HUES64 (cell line): Measurements from ENCODE around the gene CD37.
"Not testable (repeated sequence)": the region's sequence is repeated elsewhere in the genome, so short reads cannot be mapped to it uniquely, and the experiment has no call there.

Experiments used
- H3K27ac ChIP-seq: 2 replicates; pipeline ENCODE4 v1.7.0; 2013; ENCODE audit warnings: low read depth, low read length, inconsistent platforms
- H3K27me3 ChIP-seq: 2 replicates; pipeline ENCODE4 v1.6.1; 2013; ENCODE audit warnings: mild to moderate bottlenecking, low read length; ENCODE audit not compliant: insufficient read depth
- H3K36me3 ChIP-seq: 2 replicates; pipeline ENCODE4 v1.6.1; 2013; ENCODE audit warnings: mild to moderate bottlenecking, low read length; ENCODE audit not compliant: insufficient read depth
- H3K4me1 ChIP-seq: 2 replicates; pipeline ENCODE4 v1.6.1; 2013; ENCODE audit warnings: mild to moderate bottlenecking, low read length, moderate library complexity; ENCODE audit not compliant: insufficient read depth
- H3K4me3 ChIP-seq: 2 replicates; pipeline ENCODE4 v1.5.1; 2013; ENCODE audit warnings: mild to moderate bottlenecking, low read length, moderate library complexity
- H3K9ac ChIP-seq: 2 replicates; pipeline ENCODE4 v1.6.1; 2013; ENCODE audit warnings: mild to moderate bottlenecking, low read depth, low read length
- H3K9me3 ChIP-seq: 2 replicates; pipeline ENCODE4 v1.6.1; 2013; ENCODE audit warnings: low read depth, low read length; ENCODE audit not compliant: insufficient read depth
- WGBS: fragments of 150-250, 120-280 bp; methylation state at CpG from one replicate; pipeline ENCODE4 v1.1.7; 2013; ENCODE audit warnings: missing lambda C conversion rate; 5-methylcytosine and 5-hydroxymethylcytosine counted together

The CD37 gene

GRCh38 chr19:49331187-49331586 is 4.0 kb upstream of the CD37 start:
- not testable (repeated sequence) for H3K9me3 ChIP-seq, H3K36me3 ChIP-seq, H3K4me1 ChIP-seq, H3K4me3 ChIP-seq, H3K27ac ChIP-seq, H3K27me3 ChIP-seq, H3K9ac ChIP-seq
- WGBS: 90% methylated on average over 3 of the region's 4 CpGs

GRCh38 chr19:49331616-49332055 is 3.6 kb upstream of the CD37 start:
- H3K36me3 ChIP-seq: no peaks in the 10 kb centered on the region
- no peaks in the 10 kb centered on the region for H3K4me1 ChIP-seq
- WGBS: 75% methylated on average over 2 of the region's 2 CpGs
- no peak overlapping the region for H3K27ac ChIP-seq
- H3K9me3 ChIP-seq: no peaks in the 10 kb centered on the region
- no peak overlapping the region for H3K4me3 ChIP-seq
- H3K9ac ChIP-seq: no peak overlapping the region
- no peaks in the 10 kb centered on the region for H3K27me3 ChIP-seq

GRCh38 chr19:49332691-49333417 is 2.4 kb upstream of the CD37 start:
- H3K4me1 ChIP-seq, H3K27ac ChIP-seq, H3K36me3 ChIP-seq, H3K9me3 ChIP-seq, H3K9ac ChIP-seq, H3K27me3 ChIP-seq, H3K4me3 ChIP-seq: not testable (repeated sequence)
- 94% methylated on average over 12 of the region's 13 CpGs for WGBS

- peaks cover 11% of the 10 kb centered on the region for H3K27me3 ChIP-seq
- peaks cover 7% of the 10 kb centered on the region; the same call in 1 of the 2 replicates for H3K4me1 ChIP-seq
- no peak overlapping the region for H3K4me3 ChIP-seq
- WGBS: 73% methylated on average over 3 of the region's 3 CpGs
- H3K27ac ChIP-seq: no peak overlapping the region
- no peaks in the 10 kb centered on the region for H3K9me3 ChIP-seq
- H3K36me3 ChIP-seq: no peaks in the 10 kb centered on the region
- H3K9ac ChIP-seq: no peak overlapping the region
These were observed 1.8 kb upstream of the CD37 start for GRCh38 chr19:49333418-49333805.

- WGBS: 73% methylated on average over 8 of the region's 8 CpGs
- Histone ChIP-seq H3K27me3 (peaks cover 11% of the 10 kb centered on the region), H3K27ac (no peak overlapping the region), H3K36me3 (no peaks in the 10 kb centered on the region), H3K9ac (no peak overlapping the region), H3K9me3 (no peaks in the 10 kb centered on the region), H3K4me1 (peaks cover 8% of the 10 kb centered on the region; the same call in 1 of the 2 replicates), H3K4me3 (no peak overlapping the region)
These were observed 1.4 kb upstream of the CD37 start for GRCh38 chr19:49333811-49334288.

- Histone ChIP-seq H3K4me3 (no peak overlapping the region), H3K9me3 (no peaks in the 10 kb centered on the region), H3K36me3 (peaks cover 7% of the 10 kb centered on the region), H3K4me1 (peaks cover 14% of the 10 kb centered on the region), H3K27ac (no peak overlapping the region), H3K27me3 (peaks cover 11% of the 10 kb centered on the region), H3K9ac (no peak overlapping the region)
- 93% methylated on average over 13 of the region's 14 CpGs for WGBS
These were observed 727 bp downstream of the CD37 start for GRCh38 chr19:49335784-49336481.

GRCh38 chr19:49336482-49337266 is 1.5 kb downstream of the CD37 start:
- Histone ChIP-seq H3K9ac (no peak overlapping the region), H3K36me3 (peaks cover 14% of the 10 kb centered on the region)
- 88% methylated on average over 9 of the region's 10 CpGs for WGBS

GRCh38 chr19:49337267-49338022 is 2.2 kb downstream of the CD37 start:
- H3K4me1 ChIP-seq: peaks cover 14% of the 10 kb centered on the region
- no peak overlapping the region for H3K9ac ChIP-seq
- H3K27ac ChIP-seq: no peak overlapping the region
- WGBS: 46% methylated on average over 19 of the region's 19 CpGs
- peaks cover 11% of the 10 kb centered on the region for H3K27me3 ChIP-seq
- no peaks in the 10 kb centered on the region for H3K9me3 ChIP-seq
- H3K36me3 ChIP-seq: peaks cover 21% of the 10 kb centered on the region
- peak overlapping the region; percentile 39 for H3K4me3 ChIP-seq

More at GRCh38 chr19:49336482-49337266, 1.5 kb downstream of the CD37 start:
- no peak overlapping the region for H3K27ac ChIP-seq
- H3K9me3 ChIP-seq: no peaks in the 10 kb centered on the region
- H3K27me3 ChIP-seq: peaks cover 11% of the 10 kb centered on the region
- peaks cover 14% of the 10 kb centered on the region for H3K4me1 ChIP-seq
- H3K4me3 ChIP-seq: no peak overlapping the region

GRCh38 chr19:49338023-49338677 is 2.9 kb downstream of the CD37 start:
- H3K9me3 ChIP-seq: no peaks in the 10 kb centered on the region
- peaks cover 14% of the 10 kb centered on the region for H3K4me1 ChIP-seq
- H3K27me3 ChIP-seq: peaks cover 11% of the 10 kb centered on the region
- peak overlapping the region; percentile 39 for H3K4me3 ChIP-seq
- 4% methylated on average over 34 of the region's 34 CpGs for WGBS
- no peak overlapping the region for H3K27ac ChIP-seq
- peaks cover 28% of the 10 kb centered on the region for H3K36me3 ChIP-seq
- H3K9ac ChIP-seq: 0 out of 2 replicates have a peak overlapping the region, but pooled peaks have one; percentile 27

GRCh38 chr19:49338691-49339300 is 3.6 kb downstream of the CD37 start:
- Histone ChIP-seq H3K4me1 (peaks cover 14% of the 10 kb centered on the region), H3K9me3 (no peaks in the 10 kb centered on the region), H3K27ac (peak overlapping the region; percentile 76; the same call in 1 of the 2 replicates), H3K36me3 (peaks cover 34% of the 10 kb centered on the region), H3K9ac (peak overlapping the region; percentile 27; the same call in 1 of the 2 replicates), H3K4me3 (peak overlapping the region; percentile 49), H3K27me3 (peaks cover 11% of the 10 kb centered on the region)
- 2% methylated on average over 30 of the region's 30 CpGs for WGBS
